GM18873 (cell line): Measurements from ENCODE around the gene WAC.

Experiments used
- ATAC-seq: cut with Tn5 transposase; IDR thresholded peaks from one replicate; pipeline ENCODE4 v1.9.1; 2021; ENCODE audit warnings: mild to moderate bottlenecking, moderate library complexity, moderate number of reproducible peaks; ENCODE audit not compliant: unreplicated experiment, low FRiP score

WAC gene

DNA sequence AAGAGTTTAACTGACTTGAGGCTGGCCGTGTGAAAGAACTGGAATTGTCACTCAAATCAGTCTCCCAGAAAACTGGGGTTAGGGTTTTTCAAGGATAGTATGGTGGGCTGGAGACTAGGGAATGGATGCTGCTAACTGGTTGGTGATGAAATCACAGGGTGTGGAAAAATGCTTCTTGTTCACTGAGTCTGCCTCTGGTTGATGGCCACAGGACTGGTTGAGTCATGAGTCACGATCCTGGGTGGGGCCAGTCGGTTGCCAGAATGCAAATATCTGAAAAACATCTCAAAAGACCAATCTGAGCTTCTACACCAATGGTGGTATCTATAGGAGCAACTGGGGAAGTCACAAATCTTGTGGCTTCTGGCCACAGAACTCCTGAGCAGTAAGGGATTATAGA, 128.1 kb downstream of the WAC start:
- no peak for ATAC-seq

DNA sequence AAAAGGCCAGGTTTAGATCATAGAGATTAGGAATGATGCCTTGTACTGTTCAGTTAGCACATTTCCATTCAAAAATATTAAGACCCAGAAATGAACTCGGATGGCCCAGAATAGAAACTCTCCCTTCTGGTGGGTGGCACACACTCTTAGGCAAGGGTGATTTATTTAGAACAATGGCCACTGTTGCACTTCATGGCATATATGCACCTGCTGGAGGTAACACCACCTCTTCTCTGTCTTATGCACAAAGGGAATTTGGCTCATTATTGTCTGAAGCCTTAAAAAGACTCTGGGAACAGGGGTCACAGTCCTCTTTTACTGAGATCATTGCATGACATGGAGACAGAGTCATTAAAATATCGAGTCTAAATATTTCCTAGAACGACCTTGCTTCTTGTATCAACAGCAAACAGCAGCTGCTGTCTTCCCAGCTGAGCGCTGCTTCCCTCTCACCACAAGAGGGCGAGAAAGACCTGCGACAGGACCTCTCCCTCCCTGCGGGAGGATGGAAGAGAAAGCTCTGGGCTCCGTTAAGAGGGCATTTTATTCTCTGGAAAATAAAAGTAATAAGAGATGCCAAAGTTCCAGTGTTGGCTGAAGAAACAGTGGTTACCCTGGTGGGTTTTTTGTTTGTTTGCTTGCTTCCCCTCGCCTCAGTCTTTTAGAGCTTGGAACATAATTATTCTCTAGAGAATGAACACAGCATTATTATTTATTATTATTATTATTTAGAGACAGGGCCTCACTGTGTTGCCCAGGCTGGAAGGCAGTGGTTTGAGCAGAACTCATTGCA, 130.9 kb downstream of the WAC start:
- no peak for ATAC-seq

DNA sequence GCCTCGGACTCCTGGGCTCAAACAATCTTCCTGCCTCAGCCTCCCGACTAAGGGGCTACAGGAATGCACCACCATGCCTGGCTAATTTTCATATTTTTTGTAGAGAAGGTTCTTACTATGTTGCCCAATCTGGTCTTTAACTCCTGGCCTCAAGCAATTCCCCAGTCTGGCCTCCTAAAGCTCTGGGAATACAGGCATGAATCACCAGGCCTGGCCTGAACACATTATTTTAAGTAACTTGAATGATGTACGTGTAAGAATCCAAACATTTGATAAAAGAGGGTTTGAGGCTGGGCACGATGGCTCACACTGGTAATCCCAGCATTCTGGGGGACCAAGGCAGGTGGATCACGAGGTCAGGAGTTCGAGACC, 131.4 kb downstream of the WAC start:
- ATAC-seq: no peak

DNA sequence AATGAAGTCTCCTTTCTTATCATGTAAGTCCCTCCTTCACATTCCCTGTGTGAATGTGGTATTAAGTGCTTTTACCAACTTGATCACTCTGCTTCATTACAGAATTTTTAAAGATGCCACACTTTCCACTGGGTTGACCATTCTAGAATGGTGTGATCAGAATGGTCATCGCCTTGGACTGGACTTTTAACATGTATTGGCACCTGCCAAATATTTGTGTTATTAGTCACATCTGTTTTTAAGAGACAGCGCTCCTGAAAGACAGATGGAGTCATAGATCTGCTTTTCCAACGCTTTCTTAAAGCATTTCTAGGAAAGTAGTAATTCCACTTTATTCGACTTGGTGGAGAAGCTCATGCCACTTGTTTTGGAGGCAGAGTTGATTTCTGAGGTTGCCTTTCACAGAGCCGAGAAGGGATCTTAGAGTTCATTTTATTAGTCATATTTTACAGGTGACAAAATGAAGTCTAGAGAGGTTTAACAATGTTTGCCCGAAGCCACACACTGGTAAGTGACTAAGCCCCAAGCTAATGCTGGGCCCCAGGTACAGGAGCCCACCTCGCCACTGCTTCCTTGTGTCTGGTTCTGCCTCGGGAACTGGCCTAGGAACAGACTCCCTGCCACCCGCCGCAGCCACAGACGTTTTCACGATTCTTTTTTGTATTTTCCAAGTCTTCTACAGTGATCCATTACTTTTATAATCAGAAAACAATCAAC, 134.0 kb downstream of the WAC start:
- ATAC-seq: no peak

DNA sequence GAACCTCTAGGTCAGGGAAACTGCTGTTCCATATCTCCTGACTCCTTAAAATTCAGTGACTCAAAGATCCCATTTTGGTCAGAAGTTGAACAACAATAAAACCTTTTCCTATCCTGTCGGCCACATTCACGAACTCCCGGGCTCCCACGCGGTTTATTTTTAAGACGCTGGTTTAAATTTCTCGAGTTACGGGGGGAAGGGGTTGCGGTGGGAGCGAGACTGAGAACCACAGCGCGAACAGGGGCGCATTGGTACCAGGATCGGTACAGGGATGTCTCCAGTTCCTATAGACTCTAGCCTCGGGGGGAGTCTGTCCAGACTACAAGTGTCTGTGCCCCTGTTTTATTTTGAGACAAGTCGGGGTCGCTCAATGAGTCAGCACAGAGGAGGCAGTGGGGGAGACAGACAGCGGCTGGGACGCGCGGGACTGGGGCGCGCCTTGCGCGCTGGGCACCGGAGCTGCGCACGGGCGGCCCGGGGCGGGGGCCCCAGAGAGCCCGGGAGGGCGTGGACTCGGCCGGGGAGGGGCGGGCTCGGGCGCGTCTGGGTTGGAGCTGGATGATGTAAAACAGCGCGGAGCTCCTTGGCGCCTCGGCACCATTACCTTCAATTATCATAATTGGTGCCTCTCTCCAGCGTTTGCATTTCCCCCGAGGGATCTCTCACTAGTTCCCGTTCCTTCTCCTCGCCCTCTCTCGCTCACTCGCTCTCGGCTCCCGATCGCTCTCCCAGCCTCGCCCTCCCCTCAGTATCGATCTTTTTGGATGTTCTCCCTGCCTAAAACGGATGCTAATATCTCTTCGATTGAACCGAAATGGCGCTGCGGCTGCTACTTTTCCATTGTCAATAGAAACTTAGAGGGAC, 135.7 kb downstream of the WAC start:
- ATAC-seq: no peak

DNA sequence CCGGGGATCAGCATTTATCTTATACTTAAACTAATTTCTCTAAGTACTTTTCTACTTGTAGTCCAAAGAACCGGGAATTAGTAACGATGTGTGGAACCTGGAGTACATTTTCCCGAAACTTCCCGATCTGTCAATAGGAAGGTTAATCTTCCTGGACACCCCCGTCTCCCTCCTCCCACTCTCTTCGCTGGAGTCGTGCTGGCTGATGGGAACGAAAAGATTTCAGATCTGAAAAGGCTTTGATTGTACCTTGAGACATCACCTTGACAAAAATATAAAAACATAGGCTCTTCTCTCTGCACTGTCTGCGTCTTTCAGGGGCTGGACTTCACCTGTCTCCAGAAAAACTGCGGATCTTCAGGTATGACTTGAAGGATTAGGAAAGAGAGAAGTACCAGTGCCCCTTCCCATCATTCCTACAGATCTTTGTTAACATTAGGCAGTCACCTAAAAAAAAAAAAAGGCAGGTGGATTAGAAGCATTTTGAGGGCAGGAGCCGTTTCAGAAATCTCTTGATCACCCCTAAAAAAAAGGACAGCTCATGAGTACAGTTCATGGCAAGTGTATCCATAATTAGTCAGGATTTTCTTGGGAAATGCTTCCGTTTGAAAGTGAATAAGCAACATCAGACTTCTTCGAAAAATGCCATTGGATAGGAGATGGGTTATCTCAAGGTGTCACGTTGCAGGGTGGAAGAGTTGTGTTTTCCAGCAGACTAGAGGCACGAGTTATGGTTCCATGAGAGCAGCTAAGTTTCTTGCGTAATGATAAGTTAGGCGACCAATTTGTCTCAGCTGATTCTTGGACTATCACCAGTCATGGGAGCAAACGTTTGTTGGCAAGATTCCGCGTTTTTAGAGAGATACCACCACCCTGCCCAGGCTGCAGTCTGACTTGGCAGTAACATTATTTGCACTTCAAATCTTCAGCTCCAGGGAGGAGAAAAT, 136.6 kb downstream of the WAC start:
- no peak for ATAC-seq
